ENCODE data around the gene PIH1D1.
A peak's percentile ranks its signal among the peaks of the same experiment; 100 is the strongest.

Gene PIH1D1

DNA sequence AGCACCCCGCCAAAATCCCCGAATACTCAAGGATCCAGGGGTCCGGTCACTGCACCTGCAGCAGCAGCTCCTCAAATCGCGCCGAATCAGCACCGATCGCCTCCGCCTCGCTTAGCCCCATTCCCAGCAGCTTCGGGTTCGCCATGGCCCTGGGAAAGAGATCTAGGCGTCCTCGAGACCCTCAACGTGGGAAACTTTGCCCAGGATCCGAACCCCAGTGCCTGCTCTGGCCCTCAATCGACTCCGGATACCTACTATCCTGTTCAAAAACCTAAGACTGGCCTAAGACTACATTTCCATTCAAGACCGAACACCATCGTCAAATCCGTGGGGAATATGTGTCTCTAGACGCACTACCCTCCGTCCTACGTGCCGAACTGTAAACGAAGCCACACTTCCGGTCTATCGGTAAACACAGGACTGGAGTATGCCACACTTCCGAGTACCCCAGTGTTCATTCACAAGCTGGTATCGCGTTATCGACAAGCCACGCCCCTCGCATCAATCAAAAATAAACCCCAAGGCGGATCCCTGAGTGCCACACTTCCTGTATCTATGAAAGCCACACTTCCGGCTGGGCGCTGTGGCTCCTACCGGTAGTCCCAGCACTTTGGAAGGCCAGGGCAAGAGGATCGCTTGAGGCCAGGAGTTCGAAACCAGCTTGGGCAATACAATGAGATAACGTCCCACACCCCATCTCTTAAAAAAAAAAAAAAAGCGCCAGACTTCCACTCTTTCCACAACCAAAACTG, at the start of gene PIH1D1:
Gene PIH1D1 (minus strand): TSS at position 385 of the 752 bp plus-strand sequence. CDS start 240 bp downstream, at position 145.
- DNase-seq = peak; percentile 100

DNA sequence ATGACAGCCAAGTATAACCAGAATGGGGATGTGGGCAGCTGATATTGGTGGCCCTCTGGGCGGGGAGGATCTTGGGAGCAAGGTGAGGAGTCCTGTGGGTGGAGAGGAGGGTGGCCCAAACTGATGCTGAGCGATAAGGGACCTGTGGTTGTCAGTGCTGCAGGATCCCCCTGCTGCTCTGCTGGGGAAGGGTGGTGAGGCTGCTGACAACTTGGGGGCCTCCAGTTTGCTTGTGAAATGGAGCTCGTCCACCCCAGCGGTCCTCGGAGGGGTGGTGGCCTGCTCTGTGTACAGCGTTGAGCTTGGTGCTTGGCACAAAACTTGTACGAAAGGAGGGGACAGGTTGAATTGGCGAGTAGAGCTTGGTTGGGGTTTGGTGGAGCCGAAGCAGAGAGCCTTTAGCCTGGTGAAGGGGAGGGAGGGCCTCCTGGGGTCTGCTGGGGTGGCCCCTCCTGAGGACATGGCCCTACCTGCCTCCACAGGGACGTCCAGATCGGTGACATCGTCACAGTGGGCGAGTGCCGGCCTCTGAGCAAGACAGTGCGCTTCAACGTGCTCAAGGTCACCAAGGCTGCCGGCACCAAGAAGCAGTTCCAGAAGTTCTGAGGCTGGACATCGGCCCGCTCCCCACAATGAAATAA, 47.5 kb upstream of the PIH1D1 start:
- DNase-seq = no peak

DNA sequence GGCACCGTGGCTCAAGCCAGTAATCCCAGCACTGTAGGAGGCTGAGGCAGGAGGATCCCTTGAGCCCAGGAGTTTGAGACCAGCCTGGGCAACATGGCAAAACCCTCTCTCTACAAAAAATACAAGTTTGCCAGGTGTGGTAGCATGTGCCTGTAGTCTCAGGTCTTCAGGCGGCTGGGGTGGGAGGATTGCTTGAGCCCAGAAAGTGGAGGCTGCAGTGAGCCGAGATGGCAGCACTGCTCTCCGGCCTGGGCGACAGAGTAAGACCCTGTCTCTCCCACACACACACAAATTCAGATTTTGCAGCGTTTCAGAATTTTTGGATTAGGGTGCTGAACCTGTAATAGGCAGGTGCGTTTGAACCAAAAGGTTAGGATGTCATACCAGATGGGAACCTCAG, 46.9 kb upstream of the PIH1D1 start:
- no peak for DNase-seq

DNA sequence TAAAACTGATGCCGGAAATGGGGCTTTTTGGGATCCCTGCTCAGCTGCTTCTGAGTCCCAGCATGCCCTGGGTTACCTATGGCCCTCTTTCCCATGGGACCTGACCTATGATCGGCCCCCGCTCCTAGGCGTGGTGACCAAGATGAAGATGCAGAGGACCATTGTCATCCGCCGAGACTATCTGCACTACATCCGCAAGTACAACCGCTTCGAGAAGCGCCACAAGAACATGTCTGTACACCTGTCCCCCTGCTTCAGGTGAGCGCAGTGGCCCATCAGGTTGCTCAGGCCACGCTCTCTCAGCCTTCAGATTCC, 46.1 kb upstream of the PIH1D1 start:
- no peak for DNase-seq

DNA sequence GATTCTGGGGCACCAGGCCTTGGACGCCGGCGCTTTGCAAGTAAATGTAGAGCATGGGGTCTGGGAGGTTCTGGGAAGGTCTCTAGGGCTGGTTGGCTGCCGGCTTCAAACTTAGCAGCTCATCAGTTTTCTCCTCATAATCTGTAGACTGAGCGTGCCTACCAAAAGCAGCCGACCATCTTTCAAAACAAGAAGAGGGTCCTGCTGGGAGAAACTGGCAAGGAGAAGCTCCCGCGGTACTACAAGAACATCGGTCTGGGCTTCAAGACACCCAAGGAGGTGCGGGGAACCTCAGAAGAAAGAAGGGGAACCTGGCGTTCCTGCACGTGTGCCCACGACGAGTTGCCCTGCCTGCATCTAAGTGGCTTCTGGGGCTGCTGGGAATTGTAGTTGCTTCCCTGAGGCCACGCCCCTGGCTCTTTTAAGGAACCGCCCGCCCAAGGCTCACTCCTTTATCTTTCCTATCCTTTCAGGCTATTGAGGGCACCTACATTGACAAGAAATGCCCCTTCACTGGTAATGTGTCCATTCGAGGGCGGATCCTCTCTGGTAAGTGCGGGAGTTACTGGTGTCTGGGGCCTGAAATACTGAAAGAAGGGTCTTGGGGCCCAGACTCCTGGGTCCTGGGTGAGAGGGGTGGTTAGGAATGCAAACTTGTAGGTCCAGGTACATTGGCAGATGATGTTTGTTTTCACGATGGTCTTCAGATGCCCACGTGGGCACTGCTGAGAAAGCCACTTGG, 45.6 kb upstream of the PIH1D1 start:
- peak; percentile 78 for DNase-seq

DNA sequence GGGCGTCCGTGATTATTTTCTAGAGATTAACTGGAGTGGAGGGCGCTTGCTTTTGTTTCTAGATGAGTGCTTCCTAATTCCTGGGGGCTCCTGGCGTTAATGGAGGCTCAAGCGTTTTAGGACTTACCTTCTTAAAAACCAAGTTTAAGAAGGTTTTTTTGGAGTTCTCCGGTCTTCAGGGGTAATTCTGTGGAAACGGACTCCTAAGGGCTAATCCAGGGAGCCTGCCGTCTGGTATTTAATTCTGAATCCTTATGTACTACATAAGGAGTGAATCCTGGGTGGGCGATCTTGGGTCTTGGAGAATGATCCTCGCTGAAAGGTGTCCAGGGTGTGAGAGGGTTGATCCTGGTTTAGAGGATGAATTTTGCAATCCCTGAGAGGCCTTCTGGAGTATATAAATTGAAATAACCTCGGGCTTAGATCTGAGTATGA, 45.0 kb upstream of the PIH1D1 start:
- peak; percentile 55 for DNase-seq

DNA sequence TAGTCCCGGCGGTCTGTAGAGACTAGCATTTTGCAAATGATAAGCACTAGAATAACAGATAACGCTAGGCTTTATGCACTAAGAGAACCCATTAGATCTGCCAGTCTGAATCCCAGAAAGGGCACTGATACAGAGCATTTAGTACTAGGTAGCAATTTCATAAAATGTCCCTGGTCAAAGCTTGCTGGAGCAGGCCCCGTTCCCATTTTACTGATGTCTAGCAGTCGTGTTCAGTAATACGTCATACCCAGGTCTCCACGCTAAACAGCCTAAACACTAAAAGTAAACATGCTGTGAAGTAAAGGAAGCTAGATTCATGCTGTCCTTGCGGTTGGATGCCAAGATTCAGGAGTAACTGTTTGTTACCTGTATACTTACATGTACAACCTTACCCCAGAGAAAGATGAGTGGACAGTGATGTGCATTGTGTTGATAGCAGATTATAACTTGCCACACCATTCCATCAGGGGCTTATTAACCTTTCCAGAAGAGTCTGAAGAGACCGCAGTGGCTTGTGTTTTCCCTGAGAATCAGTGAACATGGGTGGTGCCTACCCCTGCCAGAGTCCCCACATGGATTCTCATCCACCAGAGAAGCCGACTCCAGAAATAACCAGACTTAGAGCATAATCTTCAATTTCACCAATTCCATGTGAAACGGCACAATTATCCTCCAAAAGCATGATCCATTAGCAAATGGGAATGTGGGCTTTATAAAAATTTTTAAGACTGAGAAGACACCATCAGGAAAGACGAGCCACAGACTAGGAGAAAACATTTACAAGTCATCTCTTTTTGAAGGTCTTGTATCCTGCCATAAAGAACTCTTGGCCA, 41.2 kb upstream of the PIH1D1 start:
- DNase-seq = peak; percentile 78

DNA sequence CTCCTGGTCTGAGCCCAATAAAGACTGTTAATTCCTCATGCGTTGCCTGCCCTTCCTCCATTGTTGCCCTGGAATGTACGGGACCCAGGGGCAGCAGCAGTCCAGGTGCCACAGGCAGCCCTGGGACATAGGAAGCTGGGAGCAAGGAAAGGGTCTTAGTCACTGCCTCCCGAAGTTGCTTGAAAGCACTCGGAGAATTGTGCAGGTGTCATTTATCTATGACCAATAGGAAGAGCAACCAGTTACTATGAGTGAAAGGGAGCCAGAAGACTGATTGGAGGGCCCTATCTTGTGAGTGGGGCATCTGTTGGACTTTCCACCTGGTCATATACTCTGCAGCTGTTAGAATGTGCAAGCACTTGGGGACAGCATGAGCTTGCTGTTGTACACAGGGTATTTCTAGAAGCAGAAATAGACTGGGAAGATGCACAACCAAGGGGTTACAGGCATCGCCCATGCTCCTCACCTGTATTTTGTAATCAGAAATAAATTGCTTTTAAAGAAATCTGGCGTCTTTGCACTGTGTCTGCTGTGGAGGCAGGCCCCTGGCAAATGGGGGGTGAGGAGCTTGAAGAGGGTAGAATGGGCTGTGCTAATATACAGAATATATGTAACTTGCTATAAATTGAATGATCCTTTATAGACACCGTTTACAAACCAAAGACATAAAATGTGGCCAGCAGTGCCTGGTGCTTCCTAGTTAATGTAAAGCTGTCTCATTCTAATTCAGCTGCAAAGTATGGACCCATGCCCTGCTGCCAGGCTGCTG, 40.4 kb upstream of the PIH1D1 start:
- DNase-seq = peak; percentile 55

DNA sequence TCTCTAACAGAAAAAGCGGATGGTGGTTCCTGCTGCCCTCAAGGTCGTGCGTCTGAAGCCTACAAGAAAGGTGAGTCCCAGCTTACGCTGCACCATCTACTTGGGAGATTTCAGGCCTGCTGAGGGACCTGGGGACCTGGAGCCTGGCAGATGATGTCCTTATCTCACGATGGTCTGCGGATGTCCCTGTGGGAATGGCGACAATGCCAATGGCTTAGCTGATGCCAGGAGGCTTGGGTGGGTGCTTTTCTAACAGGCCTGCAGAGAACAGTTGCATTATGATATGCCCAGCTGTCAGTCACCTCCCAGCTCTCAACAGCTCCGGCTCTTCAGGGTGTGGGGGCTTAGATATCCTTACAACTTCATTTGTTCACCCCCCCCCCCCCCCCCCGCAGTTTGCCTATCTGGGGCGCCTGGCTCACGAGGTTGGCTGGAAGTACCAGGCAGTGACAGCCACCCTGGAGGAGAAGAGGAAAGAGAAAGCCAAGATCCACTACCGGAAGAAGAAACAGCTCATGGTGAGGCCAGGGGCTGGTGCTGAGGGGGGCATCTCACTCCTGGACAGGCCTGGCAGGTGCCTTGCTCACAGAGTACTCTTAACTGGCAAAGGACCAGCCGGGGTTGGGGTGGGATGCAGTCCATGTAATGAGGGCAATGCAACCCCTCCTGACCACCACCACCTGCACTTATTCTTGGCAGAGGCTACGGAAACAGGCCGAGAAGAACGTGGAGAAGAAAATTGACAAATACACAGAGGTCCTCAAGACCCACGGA, 39.6 kb upstream of the PIH1D1 start:
- DNase-seq = no peak

DNA sequence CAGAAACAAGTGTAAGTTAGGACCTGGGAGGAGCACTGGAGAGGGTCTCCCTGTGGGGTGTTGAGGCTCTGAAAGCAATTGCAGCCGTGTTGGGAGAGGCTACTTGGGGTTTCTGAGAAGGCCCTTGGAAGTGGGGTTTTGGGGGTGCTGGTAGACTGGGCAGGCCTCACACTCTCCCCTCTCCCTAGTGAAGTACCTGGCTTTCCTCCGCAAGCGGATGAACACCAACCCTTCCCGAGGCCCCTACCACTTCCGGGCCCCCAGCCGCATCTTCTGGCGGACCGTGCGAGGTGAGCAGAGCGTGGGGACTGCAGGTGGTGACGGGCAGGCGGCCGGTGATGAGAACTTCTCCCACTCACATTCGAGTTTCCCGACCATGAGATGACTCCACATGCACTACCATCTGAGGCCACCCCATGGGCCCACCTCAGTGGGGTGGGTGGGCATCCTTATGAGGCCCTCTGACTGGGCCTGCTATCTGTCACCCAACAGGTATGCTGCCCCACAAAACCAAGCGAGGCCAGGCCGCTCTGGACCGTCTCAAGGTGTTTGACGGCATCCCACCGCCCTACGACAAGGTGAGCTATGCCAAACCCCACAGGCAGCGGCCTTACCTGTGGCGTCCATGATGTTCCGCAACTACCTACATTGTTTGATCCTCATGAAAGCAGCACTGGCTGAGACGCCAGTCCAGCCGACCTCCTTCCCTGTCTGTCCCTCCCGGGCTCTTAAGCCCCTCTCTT, 38.8 kb upstream of the PIH1D1 start:
- no peak for DNase-seq

DNA sequence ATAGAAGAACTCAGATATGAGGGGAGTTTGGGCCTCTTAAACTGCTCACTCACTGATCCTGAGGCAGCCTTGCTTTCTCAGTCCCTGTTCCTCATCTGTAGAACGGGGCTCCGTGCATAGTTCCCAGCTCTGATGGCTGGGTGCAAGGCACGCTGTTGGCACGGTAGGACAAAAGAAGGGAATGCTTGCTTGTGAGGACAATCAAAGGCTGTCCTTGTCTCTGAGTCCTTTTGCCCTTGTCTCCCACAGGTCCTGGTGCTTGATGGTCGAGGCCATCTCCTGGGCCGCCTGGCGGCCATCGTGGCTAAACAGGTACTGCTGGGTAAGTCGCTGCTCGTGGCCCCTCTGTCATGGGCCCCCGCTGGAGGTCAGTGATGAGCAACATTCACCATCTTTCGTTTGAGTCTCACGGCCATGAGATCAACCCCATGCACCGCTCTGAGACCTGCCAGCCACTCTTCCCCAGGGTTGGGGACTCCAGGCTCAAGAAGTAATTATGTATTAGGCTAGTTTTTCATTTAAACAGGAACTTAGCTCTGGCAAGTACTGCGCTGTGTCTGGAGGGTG, 38.1 kb upstream of the PIH1D1 start:
- DNase-seq = peak; percentile 32

DNA sequence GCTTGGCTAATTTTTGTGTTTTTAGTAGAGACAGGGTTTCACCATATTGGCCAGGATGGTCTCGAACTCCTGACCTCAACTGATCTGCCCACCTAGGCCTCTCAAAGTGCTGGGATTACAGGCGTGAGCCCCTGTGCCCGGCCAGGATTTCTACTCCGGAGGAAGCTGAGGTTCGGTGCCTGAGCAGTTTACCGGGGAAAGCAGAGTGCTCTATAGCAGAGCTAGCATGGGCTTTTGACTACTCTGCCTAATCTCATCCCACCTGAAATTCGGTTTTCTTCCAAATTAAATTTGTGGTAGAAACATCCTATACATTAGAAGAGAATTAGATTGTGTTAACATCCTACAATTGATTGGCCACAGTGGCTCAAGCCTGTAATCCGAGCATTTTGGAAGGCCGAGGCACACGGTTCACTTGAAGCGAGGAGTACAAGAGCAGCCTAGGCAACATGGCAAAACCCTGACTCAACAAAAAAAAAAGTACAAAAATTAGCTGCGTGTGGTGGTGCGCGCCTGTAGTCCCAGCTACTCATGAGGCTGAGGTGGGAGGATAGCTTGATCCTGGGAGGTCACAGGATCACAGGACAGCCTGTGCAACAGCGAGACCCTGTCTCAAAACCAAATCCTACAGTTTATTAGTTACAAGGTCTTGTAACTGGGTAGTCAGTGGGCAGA, 37.4 kb upstream of the PIH1D1 start:
- DNase-seq = peak; percentile 23

DNA sequence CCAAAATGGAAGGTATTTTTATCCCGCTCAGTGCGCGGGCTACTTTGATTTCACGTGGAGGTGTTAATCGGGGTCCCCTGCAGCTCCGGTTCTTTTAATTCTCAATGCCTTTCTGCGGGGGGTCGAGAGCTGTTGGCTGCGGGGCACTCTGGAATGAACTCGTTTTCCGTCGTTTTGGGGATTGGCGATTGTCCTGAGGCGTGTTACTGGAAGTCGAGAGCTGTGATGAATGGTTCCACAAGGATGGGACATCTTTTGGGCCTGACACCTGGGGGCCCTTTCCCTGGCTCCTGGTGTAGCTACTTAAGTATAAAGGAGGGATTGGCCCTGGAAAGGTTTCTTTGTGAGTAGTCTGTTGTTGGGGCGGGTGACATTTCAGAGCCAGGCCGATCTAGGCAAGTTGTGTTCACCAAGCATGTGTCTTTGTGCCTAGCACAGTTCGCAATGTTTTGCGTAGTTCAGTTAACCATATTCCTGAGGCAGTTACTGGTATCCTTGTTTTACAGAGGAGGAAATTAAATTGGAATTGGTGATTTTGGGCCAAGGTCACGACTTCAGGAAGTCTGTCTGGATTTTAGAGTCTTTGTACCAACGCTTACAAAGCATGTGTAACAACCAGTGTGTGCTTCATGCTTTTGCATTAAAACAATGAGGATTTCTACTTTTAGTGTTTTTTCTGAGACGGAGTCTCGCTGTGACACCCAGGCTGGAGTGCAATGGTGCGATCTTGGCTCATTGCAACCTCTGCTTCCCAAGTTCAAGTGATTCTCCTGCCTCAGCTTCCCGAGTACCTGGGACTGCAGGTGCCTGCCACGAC, 36.6 kb upstream of the PIH1D1 start:
- DNase-seq = peak; percentile 42

DNA sequence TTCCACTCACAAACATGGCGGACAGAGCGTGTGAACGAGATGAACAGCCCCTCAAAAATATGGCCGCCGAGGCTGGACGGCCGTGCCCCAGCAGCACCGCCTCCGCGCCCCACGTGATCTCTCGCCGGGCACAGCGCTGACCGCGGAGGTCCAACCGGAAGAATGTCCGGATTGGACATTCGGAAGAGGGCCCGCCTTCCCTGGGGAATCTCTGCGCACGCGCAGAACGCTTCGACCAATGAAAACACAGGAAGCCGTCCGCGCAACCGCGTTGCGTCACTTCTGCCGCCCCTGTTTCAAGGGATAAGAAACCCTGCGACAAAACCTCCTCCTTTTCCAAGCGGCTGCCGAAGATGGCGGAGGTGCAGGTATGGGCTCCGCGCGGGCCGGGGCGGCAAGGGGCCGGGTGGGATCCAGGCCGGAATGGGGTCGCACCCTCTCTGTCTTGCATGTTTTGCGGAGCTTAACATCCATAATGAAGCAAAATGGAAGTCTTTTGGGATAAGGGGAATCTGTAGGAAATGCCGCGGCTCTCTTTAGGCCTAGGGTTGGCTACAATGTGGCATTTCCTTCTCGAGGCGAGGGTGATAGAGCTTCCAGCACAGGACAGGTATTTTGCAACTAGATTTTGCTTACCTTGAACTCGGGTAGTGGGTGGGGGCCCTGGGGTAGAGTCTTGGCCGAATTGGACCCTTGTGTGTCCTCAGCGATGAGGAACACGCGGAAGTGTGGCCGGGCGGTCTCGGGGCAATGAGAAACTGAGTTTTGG, 35.8 kb upstream of the PIH1D1 start, which contains the start of gene RPL13A:
Gene RPL13A (plus strand): TSS at position 332 of the 769 bp plus-strand sequence. CDS start 22 bp downstream, at position 354.
- peak; percentile 100 for DNase-seq

DNA sequence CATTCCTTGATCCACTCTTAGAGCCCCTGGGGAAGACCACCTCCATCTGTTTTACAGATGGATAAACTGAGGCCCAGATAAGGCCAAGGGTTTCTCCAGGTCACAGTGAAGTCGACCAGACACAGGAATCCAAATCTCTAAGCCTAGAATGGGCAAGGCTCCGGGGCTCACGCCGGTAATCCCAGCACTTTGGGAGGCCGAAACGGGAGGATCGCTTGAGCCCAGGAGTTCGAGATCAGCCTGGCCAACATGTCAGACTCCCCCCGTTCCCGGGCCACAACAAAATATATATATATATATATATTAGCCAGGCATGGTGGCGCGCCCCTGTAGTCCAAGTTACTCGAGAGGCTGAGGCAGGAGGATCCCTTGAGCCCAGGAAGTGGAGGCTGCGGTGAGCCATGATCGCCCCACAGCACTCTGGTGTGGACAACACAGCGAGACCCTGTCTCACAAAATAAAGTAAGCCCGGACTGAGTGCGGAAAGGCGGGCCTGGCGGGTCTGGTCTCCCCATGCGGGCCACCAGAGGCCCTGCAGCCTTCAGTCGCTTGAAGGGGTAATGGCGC, 35.2 kb upstream of the PIH1D1 start:
- no peak for DNase-seq

DNA sequence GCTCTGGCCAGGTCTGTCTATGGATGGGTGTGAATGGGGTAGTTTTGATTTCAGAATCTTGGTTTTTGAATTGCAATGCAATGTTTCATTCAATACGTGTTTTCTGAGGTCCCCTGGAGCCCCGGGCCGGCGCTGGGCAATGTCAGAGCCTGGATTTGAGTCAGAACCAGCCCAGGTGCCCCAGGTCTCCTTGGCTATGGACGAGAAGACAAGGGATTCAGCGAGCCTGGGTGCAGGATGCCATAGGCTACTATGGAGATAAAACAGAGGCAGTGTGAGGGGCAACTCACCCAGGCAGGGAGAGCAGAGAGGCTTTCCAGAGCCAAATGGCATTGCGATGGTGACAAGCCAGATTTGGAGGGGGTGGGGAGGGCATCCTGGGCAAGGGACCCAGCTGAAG, 34.6 kb upstream of the PIH1D1 start:
- DNase-seq = no peak

DNA sequence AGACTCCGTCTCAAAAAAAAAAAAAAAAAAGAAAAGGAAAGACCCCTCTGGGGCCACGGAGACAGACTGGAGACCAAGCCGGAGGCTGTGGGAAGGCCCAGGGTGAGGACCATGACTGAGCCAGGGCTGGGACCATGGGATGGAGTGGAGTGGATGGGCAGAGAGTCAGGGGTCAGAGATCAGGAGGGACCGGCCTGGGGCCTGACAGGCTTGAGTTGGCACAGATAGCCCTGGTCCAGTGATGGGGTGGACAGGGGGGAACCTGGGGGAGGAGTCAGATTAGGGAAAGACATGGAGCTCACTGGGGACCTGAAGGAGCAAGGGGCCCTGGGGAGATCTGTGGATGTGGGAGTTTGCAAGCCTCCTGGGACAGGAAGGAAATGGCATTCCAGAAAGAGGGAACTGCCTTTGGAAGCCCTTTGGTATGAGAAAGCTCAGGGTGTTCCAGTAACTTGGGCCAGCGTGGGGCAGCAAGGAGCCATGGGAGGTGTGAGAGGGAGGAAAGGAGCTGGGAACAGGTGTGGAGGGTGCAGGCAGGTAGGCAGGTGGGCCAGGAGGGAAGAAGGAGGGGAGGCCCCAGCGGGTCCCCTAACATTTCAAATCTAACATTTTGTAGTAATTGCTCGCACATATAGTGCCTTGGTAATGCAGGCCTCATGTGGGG, 29.5 kb upstream of the PIH1D1 start:
- DNase-seq = no peak
